RWPE2 (cell line): ENCODE measurements around the gene IRX4.

ENCODE experiments used
- ATAC-seq: fragments of 200-7000 bp; cut with Tn5 transposase; 3 replicates; pipeline ENCODE4 v1.9.1; 2021; ENCODE audit warnings: low read depth
- DNase-seq: peaks from one replicate; pipeline ENCODE4 v3.0.0-alpha.2; 2020; ENCODE audit warnings: low spot score
- H3K27ac ChIP-seq: fragments of 450-650 bp; 2 replicates; pipeline ENCODE4 v1.5.1; 2017; ENCODE audit warnings: mild to moderate bottlenecking; ENCODE audit not compliant: poor library complexity, severe bottlenecking
- H3K27me3 ChIP-seq: fragments of 250-450 bp; sonication (Bioruptor Pico); 2 replicates; pipeline ENCODE4 v1.5.1; 2021; ENCODE audit warnings: mild to moderate bottlenecking, moderate library complexity; ENCODE audit not compliant: insufficient read depth, poor library complexity, severe bottlenecking
- H3K36me3 ChIP-seq: fragments of 250-450 bp; sonication (Bioruptor Pico); 2 replicates; pipeline ENCODE4 v1.5.1; 2020; ENCODE audit warnings: low read depth, mild to moderate bottlenecking, moderate library complexity
- H3K4me1 ChIP-seq: fragments of 250-450 bp; sonication (Bioruptor Pico); 2 replicates; pipeline ENCODE4 v1.5.1; 2021; ENCODE audit warnings: mild to moderate bottlenecking, moderate library complexity; ENCODE audit not compliant: insufficient read depth, poor library complexity, severe bottlenecking
- H3K4me3 ChIP-seq: fragments of 250-450 bp; sonication (Bioruptor Pico); 2 replicates; pipeline ENCODE4 v1.5.1; 2021; ENCODE audit warnings: mild to moderate bottlenecking, moderate library complexity; ENCODE audit not compliant: severe bottlenecking
- H3K9me3 ChIP-seq: fragments of 250-450 bp; sonication (Bioruptor Pico); 2 replicates; pipeline ENCODE4 v1.5.1; 2021; ENCODE audit warnings: mild to moderate bottlenecking, moderate library complexity; ENCODE audit not compliant: severe bottlenecking
- TF ChIP-seq, protein P1 (sequence below): fragments of 450-650 bp; IDR thresholded peaks from one replicate; pipeline ENCODE4 v1.5.1; 2017; ENCODE audit warnings: mild to moderate bottlenecking, moderate library complexity; ENCODE audit not compliant: poor library complexity, severe bottlenecking

Gene IRX4

GRCh38 chr5:1929108-1929991 lies 46.6 kb upstream of the IRX4 start:
- no peaks in the 10 kb centered on the region for H3K27me3 ChIP-seq
- no peak for ATAC-seq

DNA sequence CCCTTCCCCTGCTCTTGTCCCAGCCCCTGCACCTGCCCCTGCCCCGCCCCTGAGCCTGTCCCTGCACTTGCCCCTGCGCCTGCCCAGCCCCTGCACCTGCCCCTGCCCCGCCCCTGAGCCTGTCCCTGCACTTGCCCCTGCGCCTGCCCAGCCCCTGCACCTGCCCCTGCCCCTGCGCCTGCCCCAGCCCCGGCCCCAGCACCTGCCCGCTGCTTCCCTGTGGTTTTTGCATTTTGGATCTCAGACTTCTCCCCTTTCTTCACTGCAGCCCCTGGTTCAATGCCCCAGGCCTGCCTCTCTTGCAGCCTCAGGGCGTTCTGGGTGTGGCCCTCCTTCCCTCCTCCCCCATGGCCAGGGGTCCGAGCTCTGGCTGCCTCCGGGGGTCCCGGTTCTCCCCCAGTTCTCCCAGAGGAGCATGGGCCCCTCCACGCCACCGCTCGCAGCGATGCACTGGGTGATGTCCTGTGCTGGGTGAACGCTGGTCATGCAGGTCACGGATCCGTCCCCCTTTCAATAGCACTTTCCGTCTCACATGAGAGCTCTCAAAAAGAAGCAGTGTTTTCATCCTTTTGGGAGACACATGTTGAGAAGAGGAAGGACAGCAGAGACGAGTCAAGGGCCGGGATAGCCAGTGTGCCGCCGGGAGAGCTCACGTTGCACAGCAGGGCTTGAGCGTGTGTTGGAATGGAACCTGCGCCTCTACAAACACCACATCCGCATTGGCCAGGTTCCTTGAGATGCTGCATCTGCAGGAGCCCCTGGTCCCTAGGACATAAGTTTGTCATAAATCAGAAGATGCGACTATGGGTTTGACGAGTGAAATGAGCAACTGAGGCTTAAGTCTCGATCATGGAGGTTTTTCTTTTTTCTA lies 44.0 kb upstream of the IRX4 start:
- Histone ChIP-seq H3K9me3 (no peaks in the 10 kb centered on the region), H3K27me3 (no peaks in the 10 kb centered on the region), H3K4me1 (no peaks in the 10 kb centered on the region), H3K27ac (no peak overlapping the region), H3K36me3 (no peaks in the 10 kb centered on the region), H3K4me3 (no peak overlapping the region)
- ATAC-seq (no peak), DNase-seq (no peak)
- TF ChIP-seq, protein P1, sequence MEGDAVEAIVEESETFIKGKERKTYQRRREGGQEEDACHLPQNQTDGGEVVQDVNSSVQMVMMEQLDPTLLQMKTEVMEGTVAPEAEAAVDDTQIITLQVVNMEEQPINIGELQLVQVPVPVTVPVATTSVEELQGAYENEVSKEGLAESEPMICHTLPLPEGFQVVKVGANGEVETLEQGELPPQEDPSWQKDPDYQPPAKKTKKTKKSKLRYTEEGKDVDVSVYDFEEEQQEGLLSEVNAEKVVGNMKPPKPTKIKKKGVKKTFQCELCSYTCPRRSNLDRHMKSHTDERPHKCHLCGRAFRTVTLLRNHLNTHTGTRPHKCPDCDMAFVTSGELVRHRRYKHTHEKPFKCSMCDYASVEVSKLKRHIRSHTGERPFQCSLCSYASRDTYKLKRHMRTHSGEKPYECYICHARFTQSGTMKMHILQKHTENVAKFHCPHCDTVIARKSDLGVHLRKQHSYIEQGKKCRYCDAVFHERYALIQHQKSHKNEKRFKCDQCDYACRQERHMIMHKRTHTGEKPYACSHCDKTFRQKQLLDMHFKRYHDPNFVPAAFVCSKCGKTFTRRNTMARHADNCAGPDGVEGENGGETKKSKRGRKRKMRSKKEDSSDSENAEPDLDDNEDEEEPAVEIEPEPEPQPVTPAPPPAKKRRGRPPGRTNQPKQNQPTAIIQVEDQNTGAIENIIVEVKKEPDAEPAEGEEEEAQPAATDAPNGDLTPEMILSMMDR = no peak

More at GRCh38 chr5:1929108-1929991, 46.6 kb upstream of the IRX4 start:
- TF ChIP-seq, protein P1 = no peak
- H3K4me1 ChIP-seq = peaks cover 5% of the 10 kb centered on the region
- H3K27ac ChIP-seq = no peak overlapping the region
- no peaks in the 10 kb centered on the region for H3K9me3 ChIP-seq
- H3K36me3 ChIP-seq = no peaks in the 10 kb centered on the region
- H3K4me3 ChIP-seq = no peak overlapping the region
- DNase-seq = no peak

DNA sequence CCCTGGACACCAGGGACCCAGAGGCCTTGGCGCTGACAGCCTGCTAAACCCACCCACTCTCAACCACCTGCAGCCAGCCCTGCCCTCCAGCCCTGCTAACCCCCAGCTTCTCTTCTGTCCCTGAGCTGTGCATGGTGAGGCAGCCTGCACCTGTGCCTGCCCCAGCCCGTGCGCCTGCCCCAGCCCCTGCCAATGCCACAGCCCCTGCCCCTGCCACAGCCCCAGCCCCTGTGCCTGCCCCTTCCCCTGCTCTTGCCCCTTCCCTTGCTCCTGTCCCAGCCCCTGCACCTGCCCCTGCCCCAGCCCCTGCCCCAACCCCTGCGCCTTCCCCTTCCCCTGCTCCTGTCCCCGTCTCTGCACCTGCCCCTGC lies 43.3 kb upstream of the IRX4 start:
- DNase-seq (no peak), ATAC-seq (no peak)
- H3K27me3 ChIP-seq = no peaks in the 10 kb centered on the region
- no peaks in the 10 kb centered on the region for H3K4me1 ChIP-seq
- no peaks in the 10 kb centered on the region for H3K9me3 ChIP-seq
- H3K4me3 ChIP-seq = no peak overlapping the region
- no peak overlapping the region for H3K27ac ChIP-seq
- no peaks in the 10 kb centered on the region for H3K36me3 ChIP-seq
- TF ChIP-seq, protein P1 = no peak

- DNase-seq = no peak
- Histone ChIP-seq H3K27ac (no peak overlapping the region), H3K36me3 (no peaks in the 10 kb centered on the region), H3K9me3 (no peaks in the 10 kb centered on the region), H3K27me3 (no peaks in the 10 kb centered on the region), H3K4me3 (no peak overlapping the region), H3K4me1 (peaks cover 2% of the 10 kb centered on the region)
- no peak for ATAC-seq
- TF ChIP-seq, protein P1 = no peak
Observed at GRCh38 chr5:1925111-1926070, 42.7 kb upstream of the IRX4 start.
